Hematopoietic multipotent progenitor cell treated with erythropoietin and hydrocortisone succinate and interleukin-3 and kit ligand, for 17 days (in vitro differentiated cells): ENCODE results near the gene BEND3.

Experiments used
- DNase-seq: peaks from one replicate; pipeline ENCODE4 v3.0.0-alpha.2; 2015; ENCODE audit warnings: low spot score

Gene BEND3

DNA sequence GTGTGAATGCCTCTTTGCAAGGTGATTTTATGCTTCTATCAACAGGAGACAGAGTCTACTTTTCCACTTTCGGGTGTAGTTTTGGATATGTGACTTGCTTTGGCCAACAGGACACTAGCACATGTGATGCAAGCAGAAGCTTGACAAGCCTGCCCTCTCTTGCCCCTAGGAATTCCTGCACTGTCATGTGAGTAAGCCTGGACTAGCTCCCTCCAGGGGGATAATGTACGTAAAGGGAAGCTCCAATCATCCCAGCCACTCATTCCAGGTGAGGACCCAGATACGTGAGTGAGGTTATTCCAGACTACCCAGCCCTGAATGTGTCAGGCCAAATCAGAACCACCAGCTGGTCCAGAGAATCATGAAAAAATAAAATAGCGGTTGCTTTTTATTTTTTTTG, 33.3 kb downstream of the BEND3 start:
- DNase-seq, result no peak

DNA sequence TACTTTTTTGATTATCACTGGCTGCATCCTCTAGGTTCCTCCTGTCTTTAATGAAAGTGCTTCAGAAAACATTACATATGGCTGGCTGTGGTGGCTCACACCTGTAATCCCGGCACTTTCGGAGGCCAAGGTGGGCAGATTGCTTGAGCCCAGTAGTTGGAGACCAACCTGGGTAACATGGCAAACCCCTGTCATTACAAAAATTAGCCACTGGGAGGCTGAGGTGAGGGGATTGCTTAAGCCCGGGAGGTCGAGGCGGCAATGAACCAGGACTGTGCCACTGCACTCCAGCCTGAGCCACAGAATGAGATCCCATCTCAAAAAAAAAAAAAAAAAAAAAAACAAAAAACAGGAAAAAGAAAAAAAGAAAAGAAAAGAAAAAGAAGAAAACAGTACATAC, 35.3 kb downstream of the BEND3 start:
- no peak for DNase-seq

DNA sequence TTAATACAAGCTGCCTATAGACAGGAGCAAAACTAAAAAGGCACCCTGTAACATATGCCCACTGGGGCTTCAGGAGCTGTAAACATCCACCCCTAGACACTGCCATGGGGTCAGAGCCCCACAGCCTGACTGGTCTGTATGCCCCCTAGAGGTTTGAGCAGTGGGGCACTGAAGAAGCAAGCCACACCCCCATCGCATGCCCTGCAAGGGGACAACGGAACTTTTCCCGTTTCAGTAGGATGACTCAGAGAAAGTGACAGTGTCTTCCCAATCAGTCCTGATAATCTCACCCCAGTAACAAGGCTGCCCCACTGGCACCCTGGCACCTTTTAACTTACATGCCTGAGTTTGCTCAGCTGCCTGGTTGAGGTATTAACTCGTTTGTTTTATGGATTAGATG, 35.9 kb downstream of the BEND3 start:
- DNase-seq, result no peak

DNA sequence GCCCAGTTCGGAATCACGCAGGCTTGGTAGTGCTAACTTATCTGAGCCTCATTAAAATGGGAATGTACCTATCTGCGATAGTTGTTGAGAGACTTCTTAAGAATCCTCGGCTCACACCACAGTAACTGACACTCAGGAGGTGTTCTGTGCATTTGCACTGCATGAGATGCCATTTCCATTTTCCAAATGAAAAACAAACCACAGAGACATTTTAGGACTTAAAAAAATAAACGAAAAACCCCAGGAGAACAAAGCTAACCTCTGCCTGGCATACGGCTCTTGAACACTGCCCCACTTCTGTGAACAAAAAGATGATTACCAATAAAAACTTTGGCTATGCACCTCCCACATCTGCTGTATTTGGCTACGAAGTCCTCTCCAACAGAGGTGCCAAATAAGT, 37.6 kb downstream of the BEND3 start:
- no peak for DNase-seq

DNA sequence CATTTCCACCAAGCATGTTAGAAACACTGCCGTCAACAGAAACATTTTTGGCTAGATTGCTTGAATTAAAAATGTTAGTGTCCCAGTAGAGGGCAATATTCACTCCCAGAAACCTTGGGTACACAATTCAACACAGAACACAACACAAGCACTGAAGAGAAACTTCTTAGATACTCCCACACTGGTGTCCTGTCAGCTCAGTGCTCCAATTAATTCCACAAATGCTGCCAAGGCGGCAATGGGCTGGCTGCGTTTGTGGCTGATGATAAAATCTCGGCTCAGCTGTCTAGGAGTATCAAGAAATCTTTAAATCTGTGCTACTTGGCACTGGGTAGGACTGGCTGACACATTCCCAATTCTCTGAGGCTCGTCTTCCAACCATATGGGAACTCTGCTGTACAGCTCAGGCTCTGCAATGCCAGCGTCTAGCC, 39.3 kb downstream of the BEND3 start:
- DNase-seq, result no peak

DNA sequence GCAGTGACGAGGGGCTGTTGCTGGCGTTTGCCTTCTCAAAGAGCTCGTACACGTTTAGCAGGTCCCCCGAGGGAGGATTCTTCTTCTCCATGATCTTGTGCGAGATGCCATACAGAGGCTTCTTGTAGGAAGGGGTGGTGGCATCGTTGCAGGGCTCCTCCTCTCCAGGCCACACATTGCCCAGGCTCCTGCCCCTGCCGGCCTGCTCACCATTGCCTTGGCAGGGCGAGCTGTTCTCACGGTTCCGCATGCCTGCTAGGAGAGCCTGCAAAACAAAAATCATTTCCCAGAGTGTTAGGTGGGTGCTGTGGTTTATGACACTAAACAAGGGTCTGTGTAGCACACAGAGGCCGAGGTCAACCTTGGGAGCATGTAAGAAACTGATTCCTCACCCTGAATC, 44.6 kb downstream of the BEND3 start:
- no peak for DNase-seq

DNA sequence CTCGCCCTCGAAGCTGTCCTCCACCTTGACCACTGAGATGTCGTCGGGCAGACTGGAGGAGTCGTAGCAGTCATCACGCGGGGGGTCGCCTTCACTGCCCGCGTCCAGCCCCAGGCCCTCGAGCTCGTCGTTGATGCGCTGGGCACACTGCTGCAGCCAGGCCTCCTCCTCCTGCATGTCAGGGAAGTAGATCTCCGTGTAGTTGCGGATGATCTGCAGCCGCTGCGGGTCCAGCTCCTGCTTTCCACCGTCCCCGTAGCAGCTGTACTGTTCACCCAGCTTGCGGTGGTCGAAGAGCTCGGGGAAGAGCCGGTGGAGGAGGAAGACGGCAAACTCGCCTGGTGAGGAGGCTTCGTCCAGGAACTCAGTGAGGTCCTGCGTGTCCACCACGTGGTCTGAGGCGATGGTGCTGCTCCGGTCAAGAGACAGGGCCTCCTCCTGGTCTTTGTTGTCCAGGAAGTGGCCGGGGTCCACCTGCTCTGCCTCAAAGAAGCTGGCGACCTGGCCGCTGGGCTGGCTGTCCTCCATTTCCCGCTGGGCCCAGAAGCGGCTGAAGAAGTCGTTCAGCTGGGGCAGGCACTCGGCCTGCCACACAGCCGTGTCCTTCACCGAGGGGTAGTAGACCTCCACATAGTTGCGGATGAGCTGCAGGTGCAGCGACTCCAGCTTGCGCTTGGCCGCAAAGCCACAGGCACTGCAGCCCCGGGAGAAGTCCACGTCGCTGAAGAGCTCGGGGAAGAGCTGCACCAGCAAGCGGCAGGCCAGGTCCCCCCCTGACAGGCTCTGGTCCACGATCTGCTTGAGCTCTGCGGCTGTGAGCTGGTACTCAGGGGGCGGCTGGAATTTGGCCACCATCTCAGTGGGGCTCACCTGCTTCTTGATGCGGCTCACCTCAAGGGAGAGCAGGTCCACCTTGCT, 45.4 kb downstream of the BEND3 start:
- DNase-seq, result no peak

DNA sequence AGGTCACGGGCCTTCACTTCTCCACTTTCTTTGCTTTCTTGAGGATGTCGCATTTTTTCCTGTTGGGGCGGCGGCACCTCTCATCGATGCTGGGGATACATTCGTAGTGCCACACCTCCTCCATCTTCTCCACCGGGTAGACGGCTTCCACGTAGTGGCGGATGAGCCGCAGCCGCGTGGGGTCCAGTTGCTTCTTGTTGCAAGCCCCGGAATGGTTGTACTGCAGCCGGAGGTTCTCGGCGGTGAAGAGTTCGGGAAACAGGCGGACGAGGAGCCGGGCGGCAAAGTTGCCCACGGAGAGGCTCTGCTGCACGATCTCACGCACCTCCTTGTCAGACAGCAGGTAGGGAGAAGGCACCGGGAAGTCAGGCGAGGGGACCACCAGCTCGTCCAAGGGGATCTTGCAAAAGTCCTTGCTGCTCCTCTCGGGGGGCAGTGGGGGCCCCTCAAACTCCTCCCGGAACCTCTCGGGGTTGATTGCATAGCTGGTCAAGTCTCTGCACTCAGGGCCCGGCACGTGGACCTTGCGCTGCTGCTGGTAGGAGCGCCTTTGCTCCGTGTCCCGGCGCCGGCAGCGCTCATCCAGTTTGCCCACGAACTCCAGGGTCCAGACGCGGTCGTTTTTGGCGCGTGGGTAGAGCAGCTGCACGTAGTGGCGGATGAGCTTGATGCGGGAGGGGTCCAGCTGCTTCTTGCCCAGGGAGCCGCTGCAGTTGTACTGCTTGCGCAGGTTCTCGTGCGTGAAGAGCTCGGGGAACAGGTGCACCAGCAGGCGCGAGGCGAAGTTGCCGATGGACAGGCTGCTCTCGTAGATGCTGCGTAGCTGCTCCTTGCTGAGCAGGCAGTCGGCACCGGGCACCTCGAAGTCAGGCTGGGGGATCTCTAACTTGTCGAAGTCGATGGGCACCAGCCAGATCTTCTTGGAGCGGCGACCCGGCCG, 46.4 kb downstream of the BEND3 start:
- no peak for DNase-seq

DNA sequence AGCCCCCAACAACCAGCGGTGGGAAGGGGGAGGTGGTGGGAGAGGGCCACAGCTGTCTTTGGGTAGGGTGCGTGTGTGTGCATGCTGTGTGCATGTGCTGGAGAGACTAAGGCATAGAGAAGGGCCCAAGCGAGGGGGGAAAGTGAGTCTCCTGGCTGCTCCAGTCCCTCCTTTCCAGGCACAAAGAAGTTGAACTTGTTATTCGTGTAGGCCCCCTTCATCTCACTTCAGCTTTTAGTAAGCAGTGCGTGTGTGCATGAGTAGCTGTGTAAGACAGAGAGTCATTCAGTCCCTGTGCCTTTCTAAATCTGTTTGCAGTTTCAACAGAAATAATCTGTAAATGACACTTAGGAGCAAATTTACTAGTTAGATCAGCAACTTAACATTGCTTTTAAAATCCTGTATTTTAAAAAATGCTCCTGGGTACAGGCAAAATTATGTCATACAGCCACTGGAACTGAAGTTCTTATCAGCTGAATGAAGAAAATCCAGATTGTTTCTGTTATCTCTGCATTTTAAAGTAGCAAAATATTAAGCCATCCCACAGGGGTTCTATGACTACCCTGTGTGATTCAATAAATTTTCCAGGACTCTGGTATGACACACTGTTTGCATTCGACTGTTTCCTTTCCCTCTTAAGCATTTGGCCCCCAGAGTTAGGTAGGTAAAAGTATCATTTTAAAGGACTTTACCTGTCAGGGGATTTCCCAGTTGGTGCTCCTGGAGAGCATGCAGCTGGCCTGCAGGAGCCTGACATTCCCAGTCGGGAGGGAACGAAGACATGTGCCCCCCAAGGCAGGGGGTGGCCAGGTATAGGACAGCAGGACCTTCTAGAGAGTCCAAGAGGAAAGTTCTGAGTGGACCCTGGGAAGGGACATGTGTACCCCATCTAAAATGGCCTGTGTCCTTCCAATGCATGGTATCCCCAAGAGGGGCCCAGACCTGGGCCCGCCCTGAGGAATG, 48.3 kb downstream of the BEND3 start:
- DNase-seq, result no peak

DNA sequence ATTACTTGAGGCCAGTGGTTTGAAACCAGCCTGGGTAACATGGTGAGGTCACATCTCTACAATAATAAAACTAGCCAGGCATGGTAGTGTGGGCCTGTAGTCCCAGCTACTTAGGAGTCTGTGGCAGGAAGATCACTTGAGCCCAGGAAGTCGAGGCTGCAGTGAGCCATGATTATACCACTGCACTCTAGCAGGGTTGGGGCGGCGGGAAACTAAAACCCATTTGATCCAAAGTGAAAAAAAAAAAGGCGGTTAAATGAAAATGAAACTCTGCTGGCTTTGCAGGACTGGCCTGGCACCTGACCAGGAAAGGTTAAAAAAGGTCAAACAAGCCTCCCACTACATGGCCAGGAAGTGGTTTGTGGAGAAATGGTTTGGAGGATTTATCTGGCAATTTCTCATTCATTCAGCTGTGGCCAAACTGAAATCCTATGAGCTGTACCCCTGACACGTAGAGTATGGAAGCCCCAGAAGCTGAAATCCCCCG, 50.7 kb downstream of the BEND3 start:
- DNase-seq, result no peak

DNA sequence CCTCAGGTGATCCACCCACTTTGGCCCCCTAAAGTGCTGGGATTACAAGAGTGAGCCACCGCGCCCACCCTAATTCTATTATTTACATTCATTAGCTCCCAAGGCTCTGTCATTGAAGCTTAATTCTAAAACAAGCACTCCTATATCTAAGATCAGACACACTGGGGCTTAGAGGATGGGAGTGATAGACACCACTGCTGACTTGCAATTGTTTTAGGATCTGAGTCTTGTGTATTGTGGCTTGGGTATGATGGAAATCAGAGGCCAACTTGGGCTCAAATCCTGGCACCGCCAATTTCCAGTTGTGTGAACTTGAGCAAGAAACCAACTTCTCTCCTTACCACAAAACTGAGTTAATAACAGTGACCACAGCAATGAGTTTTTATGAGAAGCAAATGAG, 52.6 kb downstream of the BEND3 start:
- no peak for DNase-seq

DNA sequence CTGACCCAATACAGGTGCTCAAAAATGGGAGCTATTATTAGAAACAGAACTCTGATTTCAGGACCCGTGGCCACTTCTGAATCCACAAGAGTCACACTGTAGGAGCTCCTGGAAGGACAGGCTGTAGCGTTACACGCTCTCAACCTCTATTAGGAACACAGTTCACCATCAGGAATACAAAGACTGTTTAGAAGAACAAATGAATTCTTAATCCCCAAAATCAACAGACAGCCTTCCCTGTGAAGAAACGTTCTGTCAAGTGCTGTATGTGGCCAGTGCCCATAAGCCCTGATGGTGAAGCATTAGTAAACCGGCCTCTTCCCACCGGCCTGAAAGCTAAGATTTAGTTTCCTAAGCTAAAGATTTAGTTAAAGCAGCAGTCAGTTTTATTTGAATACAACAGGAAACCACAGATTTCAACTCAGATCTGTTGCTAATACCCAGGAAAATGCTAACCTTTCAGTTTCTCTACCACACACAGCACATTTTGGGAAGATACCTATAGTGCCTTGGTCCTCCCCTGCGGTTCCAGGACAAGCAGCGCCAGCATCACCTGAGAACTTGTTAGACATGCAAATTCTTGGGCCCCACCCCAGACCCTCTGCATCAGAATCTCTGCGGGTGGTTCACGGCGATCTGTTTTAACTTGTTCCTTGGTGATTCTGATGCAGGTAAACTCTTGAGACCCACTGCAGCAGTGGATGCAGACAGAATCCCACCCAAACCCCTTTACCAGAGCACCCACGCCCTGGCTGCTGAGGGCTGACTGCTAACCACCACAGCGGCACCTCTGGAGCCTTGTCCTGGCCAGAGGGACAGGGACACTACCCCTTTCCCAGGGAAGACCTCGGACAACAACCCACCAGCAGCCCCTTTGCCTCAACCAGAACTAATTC, 53.9 kb downstream of the BEND3 start:
- no peak for DNase-seq

DNA sequence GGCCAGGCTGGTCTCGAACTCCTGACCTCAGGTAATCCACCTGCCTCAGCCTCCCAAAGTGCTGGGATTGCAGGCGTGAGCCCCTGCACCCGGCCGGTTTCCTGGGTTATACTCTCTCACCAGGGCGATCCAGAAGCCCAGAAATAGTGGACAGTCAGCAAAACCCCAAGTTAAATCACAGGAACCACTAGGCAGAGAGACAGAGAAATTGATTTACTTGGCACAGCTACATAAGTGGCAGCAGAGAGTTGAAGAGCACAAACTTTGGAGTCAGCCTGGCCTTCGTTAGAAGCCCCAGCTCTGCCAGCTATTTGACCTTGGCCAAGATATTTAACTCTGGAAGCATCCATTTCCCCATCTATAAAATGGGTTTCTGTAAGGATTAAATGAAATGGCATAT, 54.6 kb downstream of the BEND3 start:
- DNase-seq, result no peak

DNA sequence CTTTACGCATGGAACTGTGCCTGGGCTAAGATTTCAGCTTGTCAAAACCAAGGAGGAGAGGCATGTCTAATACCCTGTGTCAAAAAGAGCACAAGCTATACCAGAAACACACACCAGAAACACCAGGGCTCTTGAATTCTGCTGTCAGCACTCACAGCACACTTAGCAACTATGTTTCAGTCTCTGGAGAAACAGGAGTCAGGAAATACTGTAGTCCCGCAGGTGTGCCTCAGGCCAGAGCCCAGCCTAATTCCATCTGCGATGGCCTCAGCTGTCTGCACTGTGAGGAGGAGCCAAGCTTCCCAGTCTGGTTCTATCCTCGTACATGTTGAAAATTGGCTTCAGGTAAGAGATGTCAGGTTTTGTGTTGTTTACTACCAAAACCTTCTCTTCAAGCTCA, 55.7 kb downstream of the BEND3 start:
- DNase-seq, result no peak

DNA sequence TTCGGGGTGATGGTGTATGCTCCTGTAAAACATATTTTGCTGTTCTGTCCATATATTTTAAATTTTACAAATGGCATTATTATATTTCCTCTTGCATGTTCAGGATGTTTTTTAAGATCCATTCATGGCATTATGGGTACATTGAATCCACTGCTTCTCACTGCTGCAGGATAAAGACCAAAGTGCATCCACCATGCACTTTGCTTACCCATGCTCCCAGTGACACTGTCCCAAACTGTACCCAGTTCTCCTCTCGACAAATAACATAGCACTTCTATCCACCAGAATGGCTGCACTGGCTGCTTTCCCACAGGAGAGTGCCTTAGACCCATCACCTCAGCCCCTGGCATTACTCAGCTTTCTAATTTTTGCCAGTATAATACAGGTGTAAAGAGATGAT, 57.6 kb downstream of the BEND3 start:
- no peak for DNase-seq

DNA sequence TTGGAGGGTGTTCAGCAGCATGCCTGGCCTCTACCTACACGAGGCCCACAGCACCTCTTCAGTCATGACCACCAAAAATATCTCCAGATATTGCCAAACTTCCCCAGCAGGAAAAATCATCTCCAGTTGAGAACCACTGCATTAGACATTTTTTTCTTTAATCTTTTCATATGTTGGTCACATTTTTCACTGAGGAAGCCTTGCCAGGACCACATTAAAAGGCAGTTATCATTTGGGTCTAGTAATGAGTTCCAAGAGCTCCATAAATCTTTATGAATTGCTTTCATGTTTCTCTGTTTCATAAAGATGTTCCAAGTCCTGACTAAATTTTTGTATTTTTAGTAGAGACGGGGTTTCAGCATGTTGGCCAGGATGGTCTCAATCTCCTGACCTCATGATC, 58.5 kb downstream of the BEND3 start:
- DNase-seq, result no peak

DNA sequence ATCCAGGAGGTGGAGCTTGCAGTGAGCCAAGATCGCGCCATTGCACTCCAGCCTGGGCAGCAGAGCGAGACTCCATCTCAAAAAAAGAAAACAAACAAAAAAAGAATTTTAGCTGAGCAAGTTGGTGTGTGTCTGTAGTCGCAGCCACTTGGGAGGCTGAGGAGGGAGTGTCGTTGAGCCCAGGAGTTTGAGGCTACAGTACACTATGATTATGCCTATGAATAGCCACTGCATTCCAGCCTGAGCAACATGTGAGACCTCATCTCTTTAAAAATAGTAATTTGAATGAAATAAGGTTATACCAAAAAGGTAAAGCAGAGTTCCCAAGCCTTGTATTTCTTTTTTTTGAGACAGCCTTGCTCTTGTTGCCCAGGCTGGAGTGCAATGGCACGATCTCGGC, 67.5 kb downstream of the BEND3 start:
- DNase-seq, result no peak

DNA sequence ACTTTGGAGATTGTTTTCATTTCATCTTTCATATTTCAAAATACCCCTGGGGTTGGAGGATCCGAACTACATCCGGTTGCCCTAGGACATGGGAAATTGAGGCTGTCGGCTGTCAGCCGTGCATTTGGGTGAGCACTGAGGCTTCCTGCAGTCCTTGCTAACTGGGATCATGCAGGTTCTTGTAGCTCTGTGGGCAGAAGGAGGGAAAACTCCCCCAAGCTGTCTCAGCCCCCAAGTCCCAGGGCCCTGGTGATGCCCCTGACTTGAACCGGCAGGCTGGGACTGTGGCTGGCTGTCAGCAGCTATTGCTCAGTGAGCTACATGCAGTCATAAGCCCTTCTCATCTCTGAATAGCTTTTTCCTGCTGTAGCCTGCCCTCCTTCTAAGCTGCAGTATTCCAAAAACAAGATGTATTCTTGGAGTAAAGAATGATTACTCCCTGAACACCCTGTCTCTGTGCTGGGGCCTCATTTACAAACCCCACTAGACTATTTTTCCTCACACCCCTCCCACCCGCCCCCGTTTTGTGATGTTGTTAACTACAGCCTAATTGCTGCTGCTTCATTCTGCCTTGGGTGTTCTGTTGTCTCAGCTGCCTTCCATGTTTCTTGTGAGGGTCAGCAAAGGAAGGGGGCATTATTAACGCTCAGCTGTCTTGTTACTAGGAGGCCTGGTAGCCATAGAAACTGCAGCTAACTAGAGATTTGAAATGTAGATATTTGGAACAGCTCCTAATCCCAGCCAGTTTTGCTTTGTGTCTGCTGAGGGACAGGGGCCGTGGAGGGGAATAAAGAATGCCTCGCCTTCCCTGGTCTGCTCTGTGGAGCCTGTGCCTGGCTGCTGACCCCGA, 69.3 kb downstream of the BEND3 start:
- no peak for DNase-seq

DNA sequence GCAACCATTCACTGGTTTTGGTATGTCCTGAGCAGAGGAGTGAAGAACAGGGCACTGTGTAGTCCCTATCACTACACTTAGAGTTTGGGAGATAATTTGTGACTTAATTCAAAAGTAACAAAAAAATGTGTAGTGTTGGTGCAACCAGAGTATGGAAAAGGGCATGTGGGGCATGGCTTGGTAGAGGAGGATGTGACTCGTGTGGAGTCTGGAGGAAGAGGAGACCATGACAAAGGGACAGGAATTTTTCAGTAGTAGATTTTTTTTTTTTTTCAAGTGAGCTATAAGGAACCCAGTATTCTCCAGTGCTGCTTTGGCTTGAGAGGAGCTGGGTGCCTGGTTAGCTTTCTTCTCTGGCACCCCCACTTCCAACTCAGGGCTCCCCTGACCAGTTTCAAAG, 82.2 kb downstream of the BEND3 start:
- DNase-seq, result no peak

DNA sequence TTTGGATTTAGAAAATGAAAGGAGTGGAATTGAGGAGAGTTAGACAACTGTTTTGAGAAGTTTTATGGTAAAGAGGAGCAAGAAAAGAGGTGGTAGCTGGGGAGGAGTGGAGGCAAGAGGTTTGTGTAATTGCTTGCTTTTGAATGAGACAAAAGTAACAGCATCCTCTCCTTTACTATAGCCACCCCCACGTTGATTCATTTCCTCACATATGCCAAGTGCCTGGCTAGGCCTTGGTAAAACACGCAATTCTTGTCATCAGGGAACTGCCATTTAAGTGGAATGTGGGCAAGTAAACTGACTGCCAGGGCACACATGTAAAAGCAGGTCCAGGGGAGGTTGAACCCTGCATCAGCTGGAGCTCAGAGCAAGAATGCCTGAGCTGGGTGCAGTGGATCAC, 83.3 kb downstream of the BEND3 start:
- no peak for DNase-seq
